H9 (cell line): ENCODE results near the gene COQ8B. TPM values are rescaled to one million over a fixed set of nuclear protein-coding genes. Genes with fewer than 3 reads are reported as not detected.

ENCODE experiments used
- DNase-seq: peaks from one replicate; pipeline ENCODE4 v3.0.0-alpha.2; 2017
- H2AFZ ChIP-seq: one replicate; pipeline ENCODE4 v1.6.1; 2013; ENCODE audit warnings: mild to moderate bottlenecking, low read length, control low read depth, moderate library complexity
- H2AK5ac ChIP-seq: 2 replicates; pipeline ENCODE4 v1.6.1; 2013; ENCODE audit warnings: low read length, control low read depth, mixed read lengths; ENCODE audit not compliant: insufficient read length
- H2BK120ac ChIP-seq: one replicate; pipeline ENCODE4 v1.6.1; 2013; ENCODE audit warnings: low read depth, mild to moderate bottlenecking, low read length, control low read depth, inconsistent platforms; ENCODE audit not compliant: poor library complexity, severe bottlenecking
- H2BK12ac ChIP-seq: 2 replicates; pipeline ENCODE4 v1.6.1; 2013; ENCODE audit warnings: low read length, control low read depth, mixed read lengths, low read depth; ENCODE audit not compliant: insufficient read length
- H2BK15ac ChIP-seq: 2 replicates; pipeline ENCODE4 v1.6.1; 2013; ENCODE audit warnings: low read depth, low read length, control low read depth
- H2BK20ac ChIP-seq: one replicate; pipeline ENCODE4 v1.6.1; 2013; ENCODE audit warnings: low read depth, mild to moderate bottlenecking, low read length, control low read depth, inconsistent platforms; ENCODE audit not compliant: poor library complexity, severe bottlenecking
- H2BK5ac ChIP-seq: 2 replicates; pipeline ENCODE4 v1.6.1; 2013; ENCODE audit warnings: low read length, control low read depth, mixed read lengths; ENCODE audit not compliant: insufficient read length
- H3K14ac ChIP-seq: 2 replicates; pipeline ENCODE4 v1.6.1; 2013; ENCODE audit warnings: low read length, control low read depth; ENCODE audit not compliant: insufficient read depth
- H3K18ac ChIP-seq: 2 replicates; pipeline ENCODE4 v1.6.1; 2013; ENCODE audit warnings: low read depth, mild to moderate bottlenecking, mixed read lengths, low read length, control low read depth; ENCODE audit not compliant: insufficient read length
- H3K23ac ChIP-seq: 2 replicates; pipeline ENCODE4 v1.6.1; 2013; ENCODE audit warnings: low read length, control low read depth, mixed read lengths, low read depth; ENCODE audit not compliant: insufficient read length
- H3K23me2 ChIP-seq: 2 replicates; pipeline ENCODE4 v1.6.1; 2013; ENCODE audit warnings: low read depth, mild to moderate bottlenecking, mixed read lengths, low read length, control low read depth; ENCODE audit not compliant: insufficient read length, poor library complexity, severe bottlenecking
- H3K27ac ChIP-seq: 2 replicates; pipeline ENCODE4 v1.5.1; 2013; ENCODE audit warnings: low read length, control low read depth, mixed read lengths, low read depth; ENCODE audit not compliant: insufficient read length
- H3K27me3 ChIP-seq: 2 replicates; pipeline ENCODE4 v1.6.1; 2013; ENCODE audit warnings: low read length, control low read depth, inconsistent platforms; ENCODE audit not compliant: insufficient read depth
- H3K4ac ChIP-seq: 2 replicates; pipeline ENCODE4 v1.6.1; 2013; ENCODE audit warnings: low read depth, mild to moderate bottlenecking, control low read depth, inconsistent platforms, low read length, moderate library complexity
- H3K4me1 ChIP-seq: 2 replicates; pipeline ENCODE4 v1.6.1; 2013; ENCODE audit warnings: low read length, control low read depth, inconsistent platforms; ENCODE audit not compliant: insufficient read depth
- H3K4me2 ChIP-seq: 2 replicates; pipeline ENCODE4 v1.6.1; 2013; ENCODE audit warnings: low read length, control low read depth, mixed read lengths; ENCODE audit not compliant: insufficient read length, insufficient read depth
- H3K56ac ChIP-seq: 2 replicates; pipeline ENCODE4 v1.6.1; 2013; ENCODE audit warnings: low read depth, mild to moderate bottlenecking, mixed read lengths, low read length, control low read depth; ENCODE audit not compliant: insufficient read length
- H3K79me1 ChIP-seq: 2 replicates; pipeline ENCODE4 v1.6.1; 2013; ENCODE audit warnings: low read depth, mild to moderate bottlenecking, moderate library complexity, low read length, control low read depth, inconsistent platforms; ENCODE audit not compliant: insufficient read depth, poor library complexity, severe bottlenecking
- H3K79me2 ChIP-seq: 2 replicates; pipeline ENCODE4 v1.6.1; 2013; ENCODE audit warnings: low read length, control low read depth, inconsistent platforms; ENCODE audit not compliant: insufficient read depth
- H3K9ac ChIP-seq: 2 replicates; pipeline ENCODE4 v1.6.1; 2013; ENCODE audit warnings: low read length, control low read depth, mixed read lengths; ENCODE audit not compliant: insufficient read length; ENCODE audit errors: extremely low read depth
- H3K9me3 ChIP-seq: one replicate; pipeline ENCODE4 v1.6.1; 2013; ENCODE audit warnings: low read depth, low read length, inconsistent platforms; ENCODE audit not compliant: control insufficient read depth
- H3T11ph ChIP-seq: one replicate; pipeline ENCODE4 v1.6.1; 2013; ENCODE audit warnings: mild to moderate bottlenecking, low read length, control low read depth, inconsistent platforms
- H4K20me1 ChIP-seq: one replicate; pipeline ENCODE4 v1.6.1; 2013; ENCODE audit not compliant: control insufficient read depth, insufficient read length, insufficient read depth
- H4K5ac ChIP-seq: 2 replicates; pipeline ENCODE4 v1.6.1; 2013; ENCODE audit warnings: low read depth, mild to moderate bottlenecking, mixed read lengths, low read length, control low read depth; ENCODE audit not compliant: insufficient read length
- H4K8ac ChIP-seq: replicated peaks from 2 replicates; pipeline ENCODE4 v1.6.1; 2013; ENCODE audit warnings: low read length, control low read depth, mixed read lengths, low read depth; ENCODE audit not compliant: insufficient read length
- H4K91ac ChIP-seq: 2 replicates; pipeline ENCODE4 v1.6.1; 2013; ENCODE audit warnings: low read depth, mild to moderate bottlenecking, moderate library complexity, mixed read lengths, low read length, control low read depth; ENCODE audit not compliant: insufficient read length
- H3K27ac Mint-ChIP-seq, 3 experiments: 2 replicates in 2 of 3; 3 replicates in 1 of 3; pipeline ENCODE4 v1.8.0; 2020 to 2021; ENCODE audit warnings: mixed read lengths in 3 of 3, mild to moderate bottlenecking in 1 of 3, moderate library complexity in 1 of 3
- H3K27me3 Mint-ChIP-seq: 2 replicates; pipeline ENCODE4 v1.8.0; 2021; ENCODE audit warnings: low read depth, mild to moderate bottlenecking, moderate library complexity, mixed read lengths
- H3K36me3 Mint-ChIP-seq, 3 experiments: 2 replicates in 2 of 3; 3 replicates in 1 of 3; pipeline ENCODE4 v1.8.0; 2020 to 2021; ENCODE audit warnings: low read depth in 3 of 3, mixed read lengths in 3 of 3; ENCODE audit not compliant: insufficient read depth in 1 of 3
- H3K4me1 Mint-ChIP-seq, 2 experiments: 2 replicates each; pipeline ENCODE4 v1.8.0; 2020; ENCODE audit warnings: mixed read lengths in 2 of 2
- H3K4me3 Mint-ChIP-seq, 2 experiments: 2 replicates in 1 of 2; 3 replicates in 1 of 2; pipeline ENCODE4 v1.8.0; 2020 to 2021; ENCODE audit warnings: mild to moderate bottlenecking in 2 of 2, mixed read lengths in 2 of 2, moderate library complexity in 1 of 2
- H3K9me3 Mint-ChIP-seq, 2 experiments: 2 replicates in 1 of 2; 3 replicates in 1 of 2; pipeline ENCODE4 v1.8.0; 2020; ENCODE audit warnings: mild to moderate bottlenecking in 2 of 2, mixed read lengths in 2 of 2, moderate library complexity in 1 of 2
- WGBS: extraction: QIAGEN DNeasy Blood & Tissue Kit; methylation state at CpG from one replicate; pipeline ENCODE4 v1.1.7; 2013; ENCODE audit warnings: missing lambda C conversion rate, low lambda C conversion rate, mixed read lengths; ENCODE audit not compliant: insufficient read length; ENCODE audit errors: extremely low coverage; 5-methylcytosine and 5-hydroxymethylcytosine counted together
- total RNA-seq: library from RNA; stranded (reverse); gene quantifications from 2 replicates; pipeline ENCODE4 v1.2.1, GENCODE V29; 2021
- TF ChIP-seq, protein P1 (sequence below): fragments of 200-600 bp; sonication (generic); conservative IDR thresholded peaks from 3 replicates; pipeline ENCODE4 v1.8.0; 2021; ENCODE audit warnings: antibody characterized with exemption, mild to moderate bottlenecking

The COQ8B gene
- total RNA-seq, 1 experiment from 2014 or later: 40.5 TPM

DNA sequence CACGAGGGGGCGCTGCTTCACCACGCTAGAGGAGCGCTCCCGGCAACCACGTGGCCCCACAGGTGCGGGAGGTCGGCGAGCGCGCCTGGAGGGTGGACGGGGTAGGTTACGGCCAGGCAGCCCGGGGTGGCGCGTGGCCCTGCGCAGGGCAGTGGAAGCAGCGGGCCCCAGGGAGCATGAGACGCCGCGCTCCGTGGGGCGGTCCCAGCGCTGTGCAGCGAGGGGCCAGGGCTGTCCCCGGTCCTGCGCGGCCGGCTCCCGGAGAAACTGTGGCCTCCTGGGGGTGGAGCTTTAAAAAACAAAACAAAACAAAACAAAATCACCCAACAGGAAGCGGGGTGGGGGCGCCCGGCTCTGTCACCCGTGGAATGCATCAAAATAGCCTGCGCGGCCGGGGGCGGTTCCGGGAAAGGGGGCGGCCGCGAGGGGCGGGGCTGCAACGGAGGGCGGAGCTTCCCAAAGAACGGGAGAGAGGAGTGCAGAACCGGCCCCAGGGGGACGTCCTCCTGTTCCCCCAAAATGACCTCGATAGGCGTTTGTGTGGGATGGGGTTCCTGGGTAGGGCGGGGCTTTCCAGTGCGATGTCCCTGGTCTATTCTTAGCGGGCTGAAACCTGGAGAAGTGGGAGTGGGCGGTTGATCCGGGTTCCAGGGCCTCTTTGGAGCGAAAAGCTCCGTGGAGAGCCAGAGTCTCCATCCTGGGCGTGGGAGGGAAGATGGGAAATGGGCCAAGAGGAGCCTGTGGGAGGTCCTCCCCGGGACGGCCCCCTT lies 53.6 kb downstream of the COQ8B start:
- H3K56ac ChIP-seq: no peak overlapping the region
- H2BK15ac ChIP-seq: no peak overlapping the region
- no peaks in the 10 kb centered on the region for H3K27me3 ChIP-seq
- Mint-ChIP-seq H3K9me3 (no peaks in the 10 kb centered on the region), H3K27ac (peak overlapping the region in 2 of 3 experiments; percentile 44 to 90; a peak in 3 of 7 replicates), H3K4me1 (peaks cover 5 to 8% of the 10 kb centered on the region in 2 experiments), H3K36me3 (peaks cover 1 to 8% (median 6%) of the 10 kb centered on the region in 3 experiments; a peak in 5 of 7 replicates), H3K27me3 (peaks cover 19% of the 10 kb centered on the region), H3K4me3 (peak overlapping the region; percentile 76 to 88)
- no peak overlapping the region for H4K91ac ChIP-seq
- H3K23ac ChIP-seq: no peak overlapping the region
- H3K9ac ChIP-seq: no peak overlapping the region
- no peak overlapping the region for H3T11ph ChIP-seq
- H2BK20ac ChIP-seq: no peak overlapping the region
- peak overlapping the region; percentile 74; the same call in 1 of the 2 replicates for H3K14ac ChIP-seq
- H4K5ac ChIP-seq: no peak overlapping the region
- TF ChIP-seq, protein P1, sequence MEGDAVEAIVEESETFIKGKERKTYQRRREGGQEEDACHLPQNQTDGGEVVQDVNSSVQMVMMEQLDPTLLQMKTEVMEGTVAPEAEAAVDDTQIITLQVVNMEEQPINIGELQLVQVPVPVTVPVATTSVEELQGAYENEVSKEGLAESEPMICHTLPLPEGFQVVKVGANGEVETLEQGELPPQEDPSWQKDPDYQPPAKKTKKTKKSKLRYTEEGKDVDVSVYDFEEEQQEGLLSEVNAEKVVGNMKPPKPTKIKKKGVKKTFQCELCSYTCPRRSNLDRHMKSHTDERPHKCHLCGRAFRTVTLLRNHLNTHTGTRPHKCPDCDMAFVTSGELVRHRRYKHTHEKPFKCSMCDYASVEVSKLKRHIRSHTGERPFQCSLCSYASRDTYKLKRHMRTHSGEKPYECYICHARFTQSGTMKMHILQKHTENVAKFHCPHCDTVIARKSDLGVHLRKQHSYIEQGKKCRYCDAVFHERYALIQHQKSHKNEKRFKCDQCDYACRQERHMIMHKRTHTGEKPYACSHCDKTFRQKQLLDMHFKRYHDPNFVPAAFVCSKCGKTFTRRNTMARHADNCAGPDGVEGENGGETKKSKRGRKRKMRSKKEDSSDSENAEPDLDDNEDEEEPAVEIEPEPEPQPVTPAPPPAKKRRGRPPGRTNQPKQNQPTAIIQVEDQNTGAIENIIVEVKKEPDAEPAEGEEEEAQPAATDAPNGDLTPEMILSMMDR: peak; percentile 10; the same call in 1 of the 3 replicates
- WGBS: no CpG with 5 or more reads among the region's 60 CpGs
- H4K20me1 ChIP-seq: no peaks in the 10 kb centered on the region
- no peaks in the 10 kb centered on the region for H3K9me3 ChIP-seq
- no peaks in the 10 kb centered on the region for H3K79me2 ChIP-seq
- no peak overlapping the region for H2BK120ac ChIP-seq
- H4K8ac ChIP-seq: no peak overlapping the region
- no peak overlapping the region for H2AFZ ChIP-seq
- H2BK5ac ChIP-seq: no peak overlapping the region
- H3K27ac ChIP-seq: no peak overlapping the region
- peak overlapping the region; percentile 45 for H3K4me2 ChIP-seq
- peak overlapping the region; percentile 58 for H3K18ac ChIP-seq
- no peaks in the 10 kb centered on the region for H3K79me1 ChIP-seq
- H2BK12ac ChIP-seq: no peak overlapping the region
- DNase-seq: peak; percentile 88
- no peak overlapping the region for H2AK5ac ChIP-seq
- no peak overlapping the region for H3K4ac ChIP-seq
- no peaks in the 10 kb centered on the region for H3K4me1 ChIP-seq
- no peaks in the 10 kb centered on the region for H3K23me2 ChIP-seq
